Panc1 (cell line): ENCODE measurements around the gene MYOG. TPM values are rescaled to one million over a fixed set of nuclear protein-coding genes. Genes with fewer than 3 reads are reported as not detected.

Experiments used
- ATAC-seq: fragments of 200-7000 bp; cut with Tn5 transposase; 2 replicates; pipeline ENCODE4 v1.9.1; 2020; ENCODE audit warnings: mild to moderate bottlenecking, moderate library complexity
- BruUV-seq: library from RNA; stranded (reverse); fragments of 400-500 nt; replicated peaks from 2 replicates; lab custom pipeline; 2021; lab: Mats Ljungman, UMichigan
- CTCF ChIA-PET: fragments of 300-600 bp; sonication (Branson Sonifier 250); formaldehyde crosslinking; loops from one replicate; lab custom pipeline; 2022; ENCODE audit warnings: antibody characterized with exemption; lab: Charles Lee
- POLR2A ChIA-PET: fragments of 300-600 bp; sonication (Branson Sonifier 250); formaldehyde crosslinking; loops from one replicate; lab custom pipeline; 2022; ENCODE audit warnings: antibody characterized with exemption; lab: Charles Lee
- DNase-seq: peaks from one replicate; pipeline ENCODE4 v3.0.0-alpha.2; 2010; ENCODE audit warnings: low read depth, low spot score
- H3K27ac ChIP-seq: 2 replicates; pipeline ENCODE4 v1.5.1; 2011; ENCODE audit warnings: mild to moderate bottlenecking, low read length, inconsistent platforms
- H3K27me3 ChIP-seq: fragments of 200-500 bp; sonication (Bioruptor generic); 2 replicates; pipeline ENCODE4 v1.6.0; 2014; ENCODE audit warnings: low read length, inconsistent platforms; ENCODE audit not compliant: control insufficient read depth, insufficient read depth
- H3K36me3 ChIP-seq: fragments of 200-500 bp; sonication (Bioruptor generic); 2 replicates; pipeline ENCODE4 v1.5.1; 2014; ENCODE audit warnings: inconsistent platforms, mild to moderate bottlenecking, low read length, moderate library complexity; ENCODE audit not compliant: control insufficient read depth, insufficient read depth
- H3K4me1 ChIP-seq: 2 replicates; pipeline ENCODE4 v1.5.1; 2011; ENCODE audit warnings: inconsistent platforms, mild to moderate bottlenecking, low read length, moderate library complexity; ENCODE audit not compliant: control insufficient read depth, insufficient read depth
- H3K4me3 ChIP-seq, 2 experiments: 2 replicates each; pipeline ENCODE4 v1.5.1; 2011 to 2012; ENCODE audit warnings: low read depth in 2 of 2, low read length in 2 of 2, mild to moderate bottlenecking in 2 of 2, inconsistent platforms in 1 of 2, moderate library complexity in 1 of 2
- H3K9me3 ChIP-seq: fragments of 200-500 bp; sonication (Bioruptor generic); 2 replicates; pipeline ENCODE4 v1.5.1; 2014; ENCODE audit warnings: low read depth, mild to moderate bottlenecking, inconsistent platforms, low read length, moderate library complexity; ENCODE audit not compliant: control insufficient read depth, insufficient read depth
- CTCF ChIP-seq: fragments of 450-650 bp; IDR thresholded peaks from 2 replicates; pipeline ENCODE4 v1.5.1; 2017; ENCODE audit warnings: mild to moderate bottlenecking
- POLR2AphosphoS5 ChIP-seq: IDR thresholded peaks from 2 replicates; pipeline ENCODE4 v1.6.1; 2012; ENCODE audit warnings: mild to moderate bottlenecking, low read depth, low read length, moderate library complexity
- SIN3A ChIP-seq: IDR thresholded peaks from 2 replicates; pipeline ENCODE4 v1.6.1; 2012; ENCODE audit warnings: low read depth, mild to moderate bottlenecking, low read length, moderate library complexity, borderline replicate concordance; ENCODE audit not compliant: insufficient read depth
- TCF7L2 ChIP-seq: IDR thresholded peaks from 2 replicates; pipeline ENCODE4 v1.6.1; 2011; ENCODE audit warnings: mild to moderate bottlenecking, low read depth, low read length, inconsistent platforms
- in situ Hi-C: cut with HindIII; loops from 2 replicates; pipeline ENCODE4 v1.10.0; 2016; ENCODE audit warnings: low sequenced_read_pairs, low pct_unique_long_range_greater_than_20kb
- intact Hi-C: fragments of 100-400 bp; cut with micrococcal nuclease; formaldehyde crosslinking; loops from one replicate; pipeline ENCODE4 v1.10.0; 2022; ENCODE audit not compliant: unreplicated experiment
- total RNA-seq: library from RNA; stranded (reverse); gene quantifications from one replicate; pipeline ENCODE4 v1.2.1, GENCODE V29; 2021; ENCODE audit not compliant: unreplicated experiment
- TF ChIP-seq, protein P1 (sequence below), 2 experiments: IDR thresholded peaks; 2 replicates each; pipeline ENCODE4 v1.6.1; 2011 to 2012; ENCODE audit warnings: low read depth in 2 of 2, control low read depth in 1 of 2, low read length in 1 of 2, mild to moderate bottlenecking in 1 of 2, moderate library complexity in 1 of 2; ENCODE audit not compliant: insufficient read depth in 1 of 2

Gene MYOG
- total RNA-seq, 1 experiment from 2014 or later: not detected

DNA sequence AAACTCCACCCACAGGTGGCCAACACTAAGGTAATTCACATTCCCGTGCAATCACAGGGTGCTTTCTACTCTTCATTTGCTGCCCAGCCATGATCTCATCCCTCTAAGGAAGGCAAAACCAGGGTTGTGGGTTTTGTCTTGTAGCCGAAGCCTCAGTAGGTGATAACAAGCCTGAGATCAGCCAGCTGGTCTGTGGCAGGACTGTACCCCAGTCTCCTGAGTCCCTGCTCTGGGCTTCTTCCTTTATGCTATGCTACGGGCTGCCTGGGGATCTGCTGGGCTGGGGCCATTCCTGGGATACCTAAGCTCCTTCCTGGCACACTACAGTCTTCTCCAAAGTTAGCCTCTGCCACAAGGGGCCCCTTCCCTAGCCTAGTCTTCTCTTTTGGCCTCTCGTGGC lies 49.7 kb downstream of the MYOG start:
- no peak for DNase-seq
- no peaks in the 10 kb centered on the region for H3K36me3 ChIP-seq
- H3K27ac ChIP-seq: no peak overlapping the region
- H3K4me3 ChIP-seq: no peak overlapping the region
- no peaks in the 10 kb centered on the region for H3K4me1 ChIP-seq
- intact Hi-C loops (loop anchor here (5.0 kb wide), 1 partner anchor 81 kb away; no protein-coding TSS in a partner anchor), in situ Hi-C loops (no loop called here)
- H3K9me3 ChIP-seq: no peaks in the 10 kb centered on the region
- TF ChIP-seq SIN3A (no peak), TCF7L2 (no peak), POLR2AphosphoS5 (no peak), CTCF (no peak)
- TF ChIP-seq, protein P1, sequence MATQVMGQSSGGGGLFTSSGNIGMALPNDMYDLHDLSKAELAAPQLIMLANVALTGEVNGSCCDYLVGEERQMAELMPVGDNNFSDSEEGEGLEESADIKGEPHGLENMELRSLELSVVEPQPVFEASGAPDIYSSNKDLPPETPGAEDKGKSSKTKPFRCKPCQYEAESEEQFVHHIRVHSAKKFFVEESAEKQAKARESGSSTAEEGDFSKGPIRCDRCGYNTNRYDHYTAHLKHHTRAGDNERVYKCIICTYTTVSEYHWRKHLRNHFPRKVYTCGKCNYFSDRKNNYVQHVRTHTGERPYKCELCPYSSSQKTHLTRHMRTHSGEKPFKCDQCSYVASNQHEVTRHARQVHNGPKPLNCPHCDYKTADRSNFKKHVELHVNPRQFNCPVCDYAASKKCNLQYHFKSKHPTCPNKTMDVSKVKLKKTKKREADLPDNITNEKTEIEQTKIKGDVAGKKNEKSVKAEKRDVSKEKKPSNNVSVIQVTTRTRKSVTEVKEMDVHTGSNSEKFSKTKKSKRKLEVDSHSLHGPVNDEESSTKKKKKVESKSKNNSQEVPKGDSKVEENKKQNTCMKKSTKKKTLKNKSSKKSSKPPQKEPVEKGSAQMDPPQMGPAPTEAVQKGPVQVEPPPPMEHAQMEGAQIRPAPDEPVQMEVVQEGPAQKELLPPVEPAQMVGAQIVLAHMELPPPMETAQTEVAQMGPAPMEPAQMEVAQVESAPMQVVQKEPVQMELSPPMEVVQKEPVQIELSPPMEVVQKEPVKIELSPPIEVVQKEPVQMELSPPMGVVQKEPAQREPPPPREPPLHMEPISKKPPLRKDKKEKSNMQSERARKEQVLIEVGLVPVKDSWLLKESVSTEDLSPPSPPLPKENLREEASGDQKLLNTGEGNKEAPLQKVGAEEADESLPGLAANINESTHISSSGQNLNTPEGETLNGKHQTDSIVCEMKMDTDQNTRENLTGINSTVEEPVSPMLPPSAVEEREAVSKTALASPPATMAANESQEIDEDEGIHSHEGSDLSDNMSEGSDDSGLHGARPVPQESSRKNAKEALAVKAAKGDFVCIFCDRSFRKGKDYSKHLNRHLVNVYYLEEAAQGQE (IDR thresholded peaks at IDR 0.05; ENCODE audit: insufficient read depth in 1 of 2, low read depth in 2 of 2, low read length in 1 of 2): no peak
- ChIA-PET POLR2A (no interaction called here), CTCF (interaction anchor here (1.2 kb wide), 1 partner anchor 180 kb away, joined by 5 read pairs; no protein-coding TSS in a partner anchor)
- ATAC-seq: no peak
- no TSS peak for BruUV-seq
- no peaks in the 10 kb centered on the region for H3K27me3 ChIP-seq

DNA sequence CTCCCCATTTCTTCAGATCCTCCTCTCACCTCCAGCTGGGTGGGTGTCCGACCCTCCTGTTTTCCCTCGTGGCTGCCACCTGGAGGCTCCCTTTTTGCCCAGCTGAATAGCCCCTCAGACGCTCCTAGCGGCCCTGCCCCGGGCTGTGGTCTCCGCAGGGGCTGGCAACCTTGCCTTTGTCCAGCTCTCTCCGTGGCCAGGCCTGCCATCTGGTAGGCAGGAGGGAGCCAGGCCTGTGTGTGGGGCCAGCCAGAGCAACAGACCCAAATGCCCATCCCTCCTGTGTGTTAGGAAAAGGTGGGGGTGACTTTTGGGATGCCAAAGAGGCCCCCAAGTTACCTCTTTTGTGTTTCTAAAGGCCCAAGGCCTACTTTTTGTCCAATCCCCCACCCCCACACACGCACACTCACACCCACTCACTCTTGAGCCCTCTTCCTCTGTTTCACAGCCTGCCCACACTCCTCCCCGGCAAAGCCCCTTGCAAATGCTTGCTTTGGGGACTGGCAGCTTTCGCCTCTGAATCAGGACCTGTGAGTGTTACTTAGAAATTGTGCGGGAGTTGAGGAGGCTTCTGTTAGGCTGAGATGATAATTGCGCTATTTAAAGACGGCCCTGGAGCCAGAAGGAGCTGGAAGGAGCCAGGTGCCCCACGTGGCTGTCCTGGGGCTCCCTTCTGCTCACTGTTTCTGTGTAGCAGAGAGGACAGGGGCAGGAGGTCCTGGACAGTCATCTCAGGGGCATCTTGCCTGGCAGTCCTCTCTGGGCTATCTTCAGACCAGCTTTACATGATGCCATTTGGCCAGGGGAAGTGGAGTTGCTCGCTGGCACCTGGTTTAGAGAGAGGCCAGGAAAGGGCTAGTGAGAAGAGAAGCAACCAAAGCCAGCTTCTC lies 50.5 kb downstream of the MYOG start:
- intact Hi-C loops: loop anchor here (5.0 kb wide), 1 partner anchor 82 kb away; no protein-coding TSS in a partner anchor
- CTCF ChIA-PET: interaction anchor here (1.2 kb wide), 1 partner anchor 181 kb away, joined by 5 read pairs; no protein-coding TSS in a partner anchor

More for the DNA sequence above, 50.5 kb downstream of the MYOG start:
- no TSS peak for BruUV-seq
- Histone ChIP-seq H3K9me3 (no peaks in the 10 kb centered on the region), H3K4me3 (no peak overlapping the region), H3K27me3 (no peaks in the 10 kb centered on the region), H3K36me3 (no peaks in the 10 kb centered on the region), H3K4me1 (no peaks in the 10 kb centered on the region), H3K27ac (no peak overlapping the region)
- in situ Hi-C loops: no loop called here
- TF ChIP-seq TCF7L2 (no peak), CTCF (no peak), SIN3A (no peak), POLR2AphosphoS5 (no peak)
- TF ChIP-seq, protein P1 (IDR thresholded peaks at IDR 0.05; ENCODE audit: insufficient read depth in 1 of 2, low read depth in 2 of 2, low read length in 1 of 2): no peak
- no peak for ATAC-seq
- POLR2A ChIA-PET: interaction anchor here (0.6 kb wide), 1 partner anchor 15 kb away, joined by 8 read pairs; no protein-coding TSS in a partner anchor
- no peak for DNase-seq
